Frontal cortex (tissue), 4 donors: ENCODE data around the gene SULT4A1. TPM values are rescaled to one million over a fixed set of nuclear protein-coding genes. Genes with fewer than 3 reads are reported as not detected.

Source experiments
- DNase-seq, 2 donors: peaks; one replicate each; pipeline ENCODE4 v3.0.0; 2012; ENCODE audit warnings: low spot score in 2 of 2
- FAIRE-seq: peaks from 2 replicates; lab custom pipeline; 2012; peaks lifted over from hg19 to GRCh38; lab: Jason Lieb, UNC
- total RNA-seq: library from RNA; depleted of rRNA; stranded (reverse); fragments of >200 nt; gene quantifications from one replicate; pipeline ENCODE4 v1.2.3, GENCODE V29; 2014
- donor health status: control.
- donor health status: control.
- donor health status: control.

SULT4A1 gene
- total RNA-seq, 1 donor from 2014 or later: 47.7 TPM

- no peak for DNase-seq
- no peak for FAIRE-seq
Measured at GRCh38 chr22:43820651-43821305, 41.5 kb downstream of the SULT4A1 start.

DNA sequence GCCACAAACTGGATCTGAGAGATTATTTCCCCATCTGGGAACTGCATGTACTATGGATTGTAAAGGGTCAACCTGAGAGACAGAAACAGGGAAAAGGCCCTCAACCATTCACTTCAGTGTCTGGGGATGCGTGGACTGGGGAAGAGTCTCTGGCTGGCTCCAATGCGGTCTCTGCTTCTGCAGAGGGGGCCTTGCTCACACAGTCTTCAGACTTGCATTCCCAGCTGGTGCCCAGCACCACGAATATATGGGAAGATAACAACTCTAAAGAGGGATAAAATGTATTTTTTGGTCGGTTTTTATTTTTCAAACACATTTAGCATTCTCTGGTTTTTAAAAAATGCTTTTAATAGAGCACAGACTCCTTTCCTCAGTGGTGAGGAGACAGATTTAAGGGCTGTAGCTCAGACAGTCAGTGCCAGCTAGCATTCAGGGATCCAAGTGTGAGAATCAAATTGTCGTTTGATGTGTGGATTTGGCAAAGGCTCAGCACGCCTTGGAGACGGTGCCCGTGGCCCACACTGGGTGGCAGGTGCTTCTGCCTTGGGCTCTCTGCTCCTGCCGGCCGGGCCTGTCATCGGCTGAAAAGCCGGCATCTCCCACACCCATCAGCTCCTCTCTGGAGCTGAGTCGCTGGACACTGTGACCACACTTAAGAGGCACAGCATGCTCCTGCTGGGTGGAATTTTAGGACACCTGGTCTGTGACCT, 42.2 kb downstream of the SULT4A1 start:
- DNase-seq (no peak), FAIRE-seq (no peak)

- no peak for DNase-seq
- FAIRE-seq: no peak
Measured at GRCh38 chr22:43819421-43819921, 42.8 kb downstream of the SULT4A1 start.

DNA sequence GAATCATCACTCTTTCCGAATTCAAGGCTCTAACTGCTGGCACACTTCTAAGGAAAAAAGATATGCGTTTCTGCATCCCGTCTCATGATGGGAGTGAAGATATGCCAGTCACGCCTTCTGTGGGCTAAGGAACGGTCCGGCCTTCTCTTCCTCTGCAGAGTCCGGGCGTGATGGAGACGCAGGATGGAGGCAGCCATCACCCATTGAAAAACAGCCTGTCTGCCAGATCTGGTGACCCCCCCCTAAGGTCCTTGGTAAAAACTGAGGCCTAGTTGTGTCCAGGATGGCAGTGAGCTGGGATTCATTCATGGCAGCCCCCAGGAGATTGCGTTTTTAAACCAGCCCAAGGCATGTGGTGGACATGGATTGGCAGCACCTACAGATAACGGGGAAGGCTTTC, 43.3 kb downstream of the SULT4A1 start:
- FAIRE-seq (no peak), DNase-seq (no peak)

DNA sequence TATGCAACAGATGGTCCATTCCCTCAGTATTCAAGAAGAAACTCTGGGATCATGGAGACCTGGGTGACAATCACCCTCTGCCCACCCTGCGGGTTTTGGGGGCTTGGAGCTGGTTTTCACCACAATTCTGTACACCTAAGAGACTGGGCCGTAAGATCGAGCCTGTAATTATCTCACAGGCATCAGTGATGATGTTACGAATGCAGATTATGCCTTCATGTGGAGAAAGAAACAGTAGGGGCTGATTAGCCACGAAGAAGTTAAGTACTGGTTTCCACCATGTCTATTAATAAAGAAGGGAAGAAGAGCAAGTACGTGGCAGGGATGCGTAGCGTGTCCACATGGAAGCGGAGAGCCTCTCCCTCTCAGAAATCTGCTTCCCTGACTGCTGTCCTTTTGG, 44.9 kb downstream of the SULT4A1 start:
- FAIRE-seq: no peak

DNA sequence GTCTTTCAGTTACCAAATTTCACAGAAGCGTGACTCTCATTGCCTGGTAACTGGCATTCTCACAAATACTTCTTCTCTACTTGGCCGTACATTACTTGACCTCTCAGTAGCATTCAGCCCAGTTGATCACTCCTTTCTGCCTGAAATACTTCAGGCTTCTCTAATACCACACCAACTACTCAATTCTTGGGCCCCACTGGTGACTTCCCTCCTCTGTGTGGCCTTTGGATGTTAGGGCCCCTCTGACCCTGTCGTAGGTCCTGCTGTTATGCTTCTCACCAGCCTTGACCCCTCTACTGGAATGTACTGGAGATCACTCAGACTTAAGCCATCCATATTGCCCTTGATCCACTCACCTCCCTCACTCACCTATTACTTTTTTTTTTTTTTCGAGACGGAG, 48.0 kb downstream of the SULT4A1 start:
- no peak for DNase-seq
- FAIRE-seq: no peak

More for the DNA sequence above, 44.9 kb downstream of the SULT4A1 start:
- DNase-seq: no peak

DNA sequence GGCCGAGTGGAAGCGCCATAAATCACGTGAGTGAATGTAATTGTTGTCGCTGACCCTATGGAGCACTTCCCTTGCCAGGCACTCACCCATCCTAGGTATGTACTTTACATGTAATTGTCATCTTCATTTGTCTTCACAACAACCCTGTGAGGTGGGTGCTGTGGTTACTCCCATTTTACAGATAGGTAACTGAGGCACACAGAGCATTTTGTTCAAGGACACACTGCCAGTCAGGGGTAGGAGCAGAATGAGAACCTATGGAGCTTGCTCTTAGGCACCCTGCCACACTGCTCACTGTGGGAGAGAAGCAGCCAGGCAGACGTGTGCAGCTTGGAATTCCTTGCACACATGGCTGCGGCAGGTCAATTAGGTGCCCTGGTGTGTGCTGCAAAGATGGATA, 49.4 kb downstream of the SULT4A1 start:
- FAIRE-seq: no peak
- no peak for DNase-seq

GRCh38 chr22:43812149-43812842, 50.0 kb downstream of the SULT4A1 start, which contains the start of gene EFCAB6:
Gene EFCAB6, minus strand, starts transcription at chr22:43812305. Its CDS starts 29,987 bp downstream, at chr22:43782318.
- peak; percentile 88 to 92 for DNase-seq
- FAIRE-seq: peak; percentile 58

DNA sequence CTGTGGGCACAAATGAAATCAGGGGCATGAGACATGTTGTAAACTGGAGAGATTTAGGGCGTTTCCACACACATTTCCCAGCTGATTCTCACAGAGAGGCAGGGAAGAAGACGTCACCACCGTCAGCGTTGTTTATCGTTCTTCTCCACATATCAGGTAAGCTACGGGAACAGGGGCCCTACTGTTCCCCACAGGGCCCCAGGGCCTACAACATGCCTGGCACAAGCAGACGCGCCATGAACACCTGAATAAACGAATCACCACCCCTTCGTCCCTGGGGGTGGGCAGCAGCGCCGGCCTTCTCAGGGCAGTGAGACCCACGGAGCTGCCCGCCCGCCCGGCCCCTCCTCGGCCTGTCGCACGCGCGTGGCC, 50.5 kb downstream of the SULT4A1 start:
- peak in 1 of 2 donors; percentile 27 for DNase-seq
- FAIRE-seq: no peak

GRCh38 chr22:43802897-43803495, 59.3 kb downstream of the SULT4A1 start:
- DNase-seq: no peak
- no peak for FAIRE-seq

GRCh38 chr22:43800970-43801369, 61.3 kb downstream of the SULT4A1 start:
- DNase-seq (no peak), FAIRE-seq (no peak)

DNA sequence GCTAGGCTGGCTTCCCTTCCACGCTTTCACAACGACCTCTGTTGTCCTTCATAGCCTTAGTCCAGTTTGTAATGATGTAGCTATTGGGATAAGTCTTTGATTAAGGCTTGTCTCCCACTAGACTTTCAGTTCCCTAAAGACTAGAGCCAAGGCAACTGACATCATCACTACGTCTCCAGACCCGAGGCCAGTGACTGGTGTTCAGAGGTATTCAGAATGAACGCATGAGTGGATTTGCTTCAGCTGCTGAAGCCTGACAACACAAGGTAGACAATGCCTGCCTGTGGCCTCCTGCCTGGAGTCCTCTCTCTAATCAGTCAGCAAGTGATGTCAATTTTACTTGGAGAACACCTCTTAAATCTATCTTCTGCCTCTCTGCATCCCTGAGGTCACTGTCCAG, 63.8 kb downstream of the SULT4A1 start:
- no peak for DNase-seq
- FAIRE-seq: no peak

GRCh38 chr22:43796567-43796966, 65.7 kb downstream of the SULT4A1 start:
- FAIRE-seq (no peak), DNase-seq (peak in 1 of 2 donors; percentile 32)

DNA sequence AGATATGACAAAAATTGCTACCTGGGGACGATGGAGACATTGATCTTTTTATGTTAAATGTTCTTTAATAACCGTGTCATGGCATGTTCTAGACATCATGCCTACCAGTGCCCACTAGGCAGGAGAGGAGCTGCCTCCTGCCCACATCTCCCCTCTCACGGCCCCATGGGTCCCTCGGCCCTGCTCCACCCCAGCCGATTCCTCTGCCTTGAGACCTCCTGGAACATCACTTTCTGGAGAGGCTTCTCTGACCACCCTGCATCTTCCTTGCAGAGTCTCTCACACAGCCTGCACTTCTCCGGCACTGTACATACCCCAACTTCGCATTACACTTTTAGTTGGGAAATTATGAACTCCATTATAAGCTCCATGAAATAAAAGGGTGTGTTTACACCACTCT, 67.0 kb downstream of the SULT4A1 start:
- DNase-seq (no peak), FAIRE-seq (no peak)

GRCh38 chr22:43792905-43793304, 69.4 kb downstream of the SULT4A1 start:
- FAIRE-seq: no peak
- DNase-seq: no peak

DNA sequence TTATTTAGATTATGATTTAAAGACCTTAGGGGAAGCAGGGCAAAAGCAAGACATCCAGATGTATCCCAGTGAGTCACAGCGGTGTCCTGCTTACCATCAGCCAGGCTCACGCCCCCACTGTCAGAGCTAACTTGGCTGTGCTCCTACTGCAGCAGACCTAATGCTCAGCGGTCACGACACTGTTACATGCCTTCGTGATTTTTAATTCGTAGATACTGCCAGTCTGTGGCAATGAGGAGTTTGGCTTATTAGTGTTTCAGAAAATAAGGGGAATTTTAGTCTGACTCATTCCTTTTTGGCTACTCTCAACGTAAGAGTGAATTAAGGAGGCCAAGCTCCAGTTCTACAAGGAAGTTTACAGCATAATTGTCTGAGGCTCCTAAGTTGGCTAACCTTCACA, 72.9 kb downstream of the SULT4A1 start:
- DNase-seq (no peak), FAIRE-seq (no peak)

GRCh38 chr22:43783777-43784176, 78.5 kb downstream of the SULT4A1 start:
- DNase-seq: no peak
- FAIRE-seq: no peak

GRCh38 chr22:43782448-43782847, 79.9 kb downstream of the SULT4A1 start:
- FAIRE-seq (no peak), DNase-seq (no peak)

DNA sequence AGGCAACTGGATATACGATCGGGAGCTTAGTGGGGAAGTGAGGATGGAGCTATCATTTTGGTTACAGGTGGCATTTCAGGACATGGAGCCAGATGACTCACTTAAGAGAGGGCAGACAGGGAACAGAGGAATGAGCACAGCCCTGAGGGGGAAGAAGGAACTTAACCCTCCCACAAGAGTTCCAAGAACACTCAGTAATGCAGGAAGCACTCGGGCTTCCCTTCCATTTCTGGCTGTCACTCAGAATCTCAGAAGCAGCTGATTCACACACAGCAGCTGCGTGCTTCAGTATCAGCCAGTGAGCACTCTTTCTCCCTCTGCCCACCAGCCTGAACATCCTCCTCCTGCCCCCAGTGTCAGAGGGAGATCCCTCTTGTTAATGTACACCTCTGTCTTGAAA, 85.0 kb downstream of the SULT4A1 start:
- FAIRE-seq: no peak
- DNase-seq: peak in 1 of 2 donors; percentile 23

- FAIRE-seq (no peak), DNase-seq (no peak)
Measured at GRCh38 chr22:43776081-43776670, 86.1 kb downstream of the SULT4A1 start.
